Neural cell (in vitro differentiated cells): Measurements from ENCODE around the gene MED15. TPM values are rescaled to one million over a fixed set of nuclear protein-coding genes. Genes with fewer than 3 reads are reported as not detected.

Source experiments
- H2AFZ ChIP-seq: fragments of 200-600, 300-800 bp; sonication (generic), shearing (Covaris generic); 2 replicates; pipeline ENCODE4 v1.6.0; 2014; ENCODE audit warnings: low read depth, mild to moderate bottlenecking, antibody characterized with exemption, low read length, moderate library complexity
- H3F3A ChIP-seq: fragments of 200-600 bp; shearing (Covaris generic); 2 replicates; pipeline ENCODE4 v1.6.1; 2016; ENCODE audit warnings: mild to moderate bottlenecking, moderate library complexity, mixed read lengths, antibody characterized with exemption, low read length; ENCODE audit not compliant: insufficient read depth, poor library complexity, severe bottlenecking
- H3K27ac ChIP-seq: fragments of 200-600, 300-800 bp; sonication (generic), shearing (Covaris generic); 2 replicates; pipeline ENCODE4 v1.5.1; 2014; ENCODE audit warnings: mild to moderate bottlenecking, low read length, moderate library complexity
- H3K27me3 ChIP-seq: fragments of 300-800, 200-600 bp; sonication (generic), shearing (Covaris generic); 2 replicates; pipeline ENCODE4 v1.6.0; 2014; ENCODE audit warnings: mild to moderate bottlenecking, low read depth, low read length, moderate library complexity; ENCODE audit not compliant: insufficient read depth
- H3K36me3 ChIP-seq: fragments of 300-800, 200-600 bp; sonication (generic), shearing (Covaris generic); 2 replicates; pipeline ENCODE4 v1.5.1; 2014; ENCODE audit warnings: mild to moderate bottlenecking, antibody characterized with exemption, low read length, moderate library complexity; ENCODE audit not compliant: insufficient read depth
- H3K4me2 ChIP-seq: fragments of 300-800, 200-600 bp; sonication (generic), shearing (Covaris generic); 2 replicates; pipeline ENCODE4 v1.6.0; 2014; ENCODE audit warnings: mild to moderate bottlenecking, low read length
- H3K4me3 ChIP-seq: fragments of 300-800, 200-600 bp; sonication (generic), shearing (Covaris generic); 2 replicates; pipeline ENCODE4 v1.5.1; 2014; ENCODE audit warnings: mild to moderate bottlenecking, low read length, moderate library complexity
- H3K79me2 ChIP-seq: fragments of 200-600 bp; shearing (Covaris generic); replicated peaks from 2 replicates; pipeline ENCODE4 v1.6.0; 2014; ENCODE audit warnings: mild to moderate bottlenecking, low read length, moderate library complexity; ENCODE audit not compliant: insufficient read depth
- H3K9ac ChIP-seq: fragments of 300-800, 200-600 bp; sonication (generic), shearing (Covaris generic); 2 replicates; pipeline ENCODE4 v1.6.1; 2016; ENCODE audit warnings: mild to moderate bottlenecking, low read length, mixed read lengths
- H3K9me2 ChIP-seq: fragments of 200-600 bp; shearing (Covaris generic); 2 replicates; pipeline ENCODE4 v1.6.1; 2016; ENCODE audit warnings: mild to moderate bottlenecking, low read length, mixed read lengths; ENCODE audit not compliant: insufficient read depth
- H3K9me3 ChIP-seq: fragments of 200-600, 300-800 bp; sonication (generic), shearing (Covaris generic); 2 replicates; pipeline ENCODE4 v1.6.1; 2016; ENCODE audit warnings: mild to moderate bottlenecking, mixed run types, low read length, moderate library complexity, mixed read lengths
- H4K20me1 ChIP-seq: fragments of 200-600 bp; shearing (Covaris generic); 2 replicates; pipeline ENCODE4 v1.6.1; 2016; ENCODE audit warnings: mild to moderate bottlenecking, mixed run types; ENCODE audit not compliant: insufficient read depth
- CTCF ChIP-seq: fragments of 450-650 bp; IDR thresholded peaks from 2 replicates; pipeline ENCODE4 v1.5.1; 2014; ENCODE audit warnings: antibody characterized with exemption, mild to moderate bottlenecking, moderate library complexity; ENCODE audit not compliant: poor library complexity, severe bottlenecking
- EP300 ChIP-seq: fragments of 450-650 bp; conservative IDR thresholded peaks from 2 replicates; pipeline ENCODE4 v1.6.1; 2014; ENCODE audit warnings: antibody characterized with exemption, mild to moderate bottlenecking, moderate library complexity; ENCODE audit not compliant: poor library complexity, severe bottlenecking
- EZH2 ChIP-seq: fragments of 200-600, 300-800 bp; shearing (Covaris generic), sonication (generic); IDR thresholded peaks from 2 replicates; pipeline ENCODE4 v1.6.1; 2014; ENCODE audit warnings: antibody characterized with exemption, low read length, borderline replicate concordance, mild to moderate bottlenecking; ENCODE audit not compliant: insufficient read depth, poor library complexity, severe bottlenecking
- MXI1 ChIP-seq: fragments of 450-650 bp; conservative IDR thresholded peaks from 2 replicates; pipeline ENCODE4 v1.6.1; 2014; ENCODE audit warnings: antibody characterized with exemption, mild to moderate bottlenecking; ENCODE audit not compliant: poor library complexity, severe bottlenecking
- POLR2AphosphoS5 ChIP-seq: IDR thresholded peaks from 2 replicates; pipeline ENCODE4 v1.6.1; 2012
- RAD21 ChIP-seq: fragments of 450-650 bp; conservative IDR thresholded peaks from 2 replicates; pipeline ENCODE4 v1.6.1; 2014; ENCODE audit warnings: antibody characterized with exemption, mild to moderate bottlenecking, moderate library complexity
- REST ChIP-seq: IDR thresholded peaks from 2 replicates; pipeline ENCODE4 v1.6.1; 2012; ENCODE audit warnings: borderline replicate concordance
- SMC3 ChIP-seq: fragments of 450-650 bp; conservative IDR thresholded peaks from 2 replicates; pipeline ENCODE4 v1.6.1; 2014; ENCODE audit warnings: antibody characterized with exemption, mild to moderate bottlenecking, moderate library complexity; ENCODE audit not compliant: poor library complexity
- TAF1 ChIP-seq: IDR thresholded peaks from 2 replicates; pipeline ENCODE4 v1.6.1; 2012; ENCODE audit warnings: low read depth
- polyA plus RNA-seq: library from polyadenylated mRNA; depleted of rRNA; stranded (reverse); fragments of >200 nt; gene quantifications from 2 replicates; pipeline ENCODE4 v1.2.3, GENCODE V29; 2014

MED15 gene
- polyA plus RNA-seq, 1 donor from 2014 or later = 13.2 TPM

- Histone ChIP-seq H3K4me3 (no peak overlapping the region), H2AFZ (no peak overlapping the region), H3K36me3 (no peaks in the 10 kb centered on the region), H3K4me2 (no peak overlapping the region), H3K9ac (no peak overlapping the region), H3K27ac (no peak overlapping the region), H4K20me1 (no peaks in the 10 kb centered on the region), H3F3A (no peaks in the 10 kb centered on the region), H3K9me3 (no peaks in the 10 kb centered on the region), H3K79me2 (no peaks in the 10 kb centered on the region), H3K9me2 (no peaks in the 10 kb centered on the region), H3K27me3 (no peaks in the 10 kb centered on the region)
- TF ChIP-seq CTCF (no peak), MXI1 (no peak), RAD21 (no peak), REST (no peak), SMC3 (no peak), EP300 (no peak), EZH2 (no peak), POLR2AphosphoS5 (no peak), TAF1 (no peak)
These were observed 99.9 kb downstream of the MED15 start for GRCh38 chr22:20607157-20607907.

GRCh38 chr22:20610243-20610686 is 102.9 kb downstream of the MED15 start:
- no peaks in the 10 kb centered on the region for H3K27me3 ChIP-seq
- no peaks in the 10 kb centered on the region for H3K9me2 ChIP-seq
- no peaks in the 10 kb centered on the region for H3K9me3 ChIP-seq
- no peaks in the 10 kb centered on the region for H4K20me1 ChIP-seq
- H3K9ac ChIP-seq = no peak overlapping the region
- no peaks in the 10 kb centered on the region for H3K36me3 ChIP-seq
- TF ChIP-seq REST (no peak), POLR2AphosphoS5 (no peak), EP300 (no peak), EZH2 (no peak), RAD21 (no peak), MXI1 (no peak), TAF1 (no peak)
- H3K4me3 ChIP-seq = no peak overlapping the region
- no peaks in the 10 kb centered on the region for H3K79me2 ChIP-seq
- H3K27ac ChIP-seq = no peak overlapping the region
- no peak overlapping the region for H3K4me2 ChIP-seq
- H3F3A ChIP-seq = no peaks in the 10 kb centered on the region
- H2AFZ ChIP-seq = no peak overlapping the region
